Calu3 (cell line): Measurements from ENCODE around the gene PPP4R2. TPM values are rescaled to one million over a fixed set of nuclear protein-coding genes. Genes with fewer than 3 reads are reported as not detected.

Experiments used
- BruUV-seq: library from RNA; stranded (reverse); fragments of 400-500 nt; replicated peaks from 2 replicates; lab custom pipeline; 2021; lab: Mats Ljungman, UMichigan
- CTCF ChIA-PET: fragments of 300-600 bp; sonication (Branson Sonifier 250); formaldehyde crosslinking; loops from one replicate; lab custom pipeline; 2022; ENCODE audit warnings: antibody characterized with exemption; lab: Charles Lee
- DNase-seq: peaks from one replicate; pipeline ENCODE4 v3.0.0; 2022
- H3K27ac Mint-ChIP-seq: one replicate; pipeline ENCODE4 v1.8.0; 2022; ENCODE audit warnings: mixed read lengths; ENCODE audit not compliant: unreplicated experiment
- H3K27me3 Mint-ChIP-seq: one replicate; pipeline ENCODE4 v1.8.0; 2022; ENCODE audit warnings: mixed read lengths; ENCODE audit not compliant: unreplicated experiment
- H3K36me3 Mint-ChIP-seq: one replicate; pipeline ENCODE4 v1.8.0; 2022; ENCODE audit warnings: mild to moderate bottlenecking, moderate library complexity, mixed read lengths; ENCODE audit not compliant: insufficient read depth, unreplicated experiment
- H3K4me1 Mint-ChIP-seq: one replicate; pipeline ENCODE4 v1.8.0; 2022; ENCODE audit warnings: mild to moderate bottlenecking, low read depth, mixed read lengths; ENCODE audit not compliant: unreplicated experiment
- H3K4me3 Mint-ChIP-seq: one replicate; pipeline ENCODE4 v1.8.0; 2022; ENCODE audit warnings: mild to moderate bottlenecking, low read depth, moderate library complexity, mixed read lengths; ENCODE audit not compliant: unreplicated experiment
- H3K9me3 Mint-ChIP-seq: one replicate; pipeline ENCODE4 v1.8.0; 2022; ENCODE audit warnings: low read depth, mixed read lengths; ENCODE audit not compliant: unreplicated experiment
- intact Hi-C: fragments of 100-400 bp; cut with micrococcal nuclease; formaldehyde crosslinking; loops from one replicate; pipeline ENCODE4 v1.10.0; 2022; ENCODE audit not compliant: unreplicated experiment
- total RNA-seq: library from RNA; stranded (reverse); gene quantifications from 2 replicates; pipeline ENCODE4 v1.2.3, GENCODE V29; 2022
- TF ChIP-seq, protein P1 (sequence below): fragments of 200-600 bp; IDR thresholded peaks from one replicate; pipeline ENCODE4 v1.8.0; 2022; ENCODE audit warnings: antibody characterized with exemption; ENCODE audit not compliant: unreplicated experiment

Gene PPP4R2
- total RNA-seq, 1 experiment from 2014 or later, result 89.0 TPM

DNA sequence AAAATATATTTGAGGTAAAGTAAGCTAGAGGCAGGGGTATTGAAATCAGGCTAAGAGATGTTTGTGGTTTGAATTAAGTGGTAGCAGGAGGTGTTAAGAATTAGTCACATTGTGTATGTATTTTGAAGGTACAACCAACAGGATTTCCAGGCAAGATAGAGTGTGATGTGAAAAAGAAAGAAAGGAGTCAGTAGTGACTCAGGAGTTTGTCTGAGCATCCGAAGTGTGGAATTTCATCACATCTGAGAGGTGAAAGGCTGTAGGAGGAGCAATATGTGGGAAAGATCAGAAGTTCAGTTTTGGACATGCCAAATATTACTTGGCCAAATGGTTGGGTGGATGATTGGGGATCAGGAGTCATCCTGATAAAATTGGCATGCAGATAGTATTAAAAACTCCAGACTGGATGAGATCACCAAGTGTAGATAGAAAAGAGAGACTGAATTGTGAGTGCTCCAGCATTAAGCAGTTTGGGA lies 32.7 kb downstream of the PPP4R2 start:
- H3K4me1 Mint-ChIP-seq, result peaks cover 49% of the 10 kb centered on the region
- DNase-seq, result no peak
- peaks cover 3% of the 10 kb centered on the region for H3K9me3 Mint-ChIP-seq
- TF ChIP-seq, protein P1, sequence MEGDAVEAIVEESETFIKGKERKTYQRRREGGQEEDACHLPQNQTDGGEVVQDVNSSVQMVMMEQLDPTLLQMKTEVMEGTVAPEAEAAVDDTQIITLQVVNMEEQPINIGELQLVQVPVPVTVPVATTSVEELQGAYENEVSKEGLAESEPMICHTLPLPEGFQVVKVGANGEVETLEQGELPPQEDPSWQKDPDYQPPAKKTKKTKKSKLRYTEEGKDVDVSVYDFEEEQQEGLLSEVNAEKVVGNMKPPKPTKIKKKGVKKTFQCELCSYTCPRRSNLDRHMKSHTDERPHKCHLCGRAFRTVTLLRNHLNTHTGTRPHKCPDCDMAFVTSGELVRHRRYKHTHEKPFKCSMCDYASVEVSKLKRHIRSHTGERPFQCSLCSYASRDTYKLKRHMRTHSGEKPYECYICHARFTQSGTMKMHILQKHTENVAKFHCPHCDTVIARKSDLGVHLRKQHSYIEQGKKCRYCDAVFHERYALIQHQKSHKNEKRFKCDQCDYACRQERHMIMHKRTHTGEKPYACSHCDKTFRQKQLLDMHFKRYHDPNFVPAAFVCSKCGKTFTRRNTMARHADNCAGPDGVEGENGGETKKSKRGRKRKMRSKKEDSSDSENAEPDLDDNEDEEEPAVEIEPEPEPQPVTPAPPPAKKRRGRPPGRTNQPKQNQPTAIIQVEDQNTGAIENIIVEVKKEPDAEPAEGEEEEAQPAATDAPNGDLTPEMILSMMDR, result no peak
- no peaks in the 10 kb centered on the region for H3K27me3 Mint-ChIP-seq
- no TSS peak for BruUV-seq
- H3K4me3 Mint-ChIP-seq, result no peak overlapping the region
- CTCF ChIA-PET, result no interaction called here
- peaks cover 17% of the 10 kb centered on the region for H3K36me3 Mint-ChIP-seq
- peak overlapping the region; percentile 50 for H3K27ac Mint-ChIP-seq
- intact Hi-C loops, result no loop called here

DNA sequence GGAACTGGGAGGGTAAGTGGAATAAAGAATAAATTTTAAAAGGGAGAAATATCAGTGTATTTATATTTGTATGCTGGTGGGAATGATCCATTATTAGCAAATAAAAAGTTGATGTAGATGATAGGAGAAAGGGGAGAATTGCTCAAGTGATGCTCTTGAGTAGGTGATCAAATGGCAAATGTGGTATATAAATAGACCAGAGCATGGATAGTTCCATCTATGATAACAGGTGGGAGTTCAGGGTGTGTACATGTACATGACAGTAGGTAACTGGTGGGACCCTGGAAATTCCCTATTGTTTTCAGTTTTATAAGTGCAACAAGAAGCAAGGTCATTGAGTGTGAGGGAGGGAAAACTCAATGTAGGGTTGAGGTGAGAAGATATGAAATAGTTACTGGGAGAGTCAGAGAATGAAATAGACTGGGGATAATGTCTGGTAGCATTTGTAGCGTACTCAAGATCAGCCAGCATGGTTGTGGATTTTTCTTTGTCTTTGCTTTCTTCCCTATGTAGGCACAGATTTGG lies 33.5 kb downstream of the PPP4R2 start:
- DNase-seq, result no peak
- Mint-ChIP-seq H3K36me3 (peaks cover 13% of the 10 kb centered on the region), H3K27ac (peak overlapping the region; percentile 29), H3K4me3 (no peak overlapping the region), H3K4me1 (peaks cover 41% of the 10 kb centered on the region), H3K27me3 (no peaks in the 10 kb centered on the region), H3K9me3 (peaks cover 3% of the 10 kb centered on the region)
- TF ChIP-seq, protein P1, result no peak
- no TSS peak for BruUV-seq
- intact Hi-C loops, result no loop called here
- CTCF ChIA-PET, result no interaction called here

DNA sequence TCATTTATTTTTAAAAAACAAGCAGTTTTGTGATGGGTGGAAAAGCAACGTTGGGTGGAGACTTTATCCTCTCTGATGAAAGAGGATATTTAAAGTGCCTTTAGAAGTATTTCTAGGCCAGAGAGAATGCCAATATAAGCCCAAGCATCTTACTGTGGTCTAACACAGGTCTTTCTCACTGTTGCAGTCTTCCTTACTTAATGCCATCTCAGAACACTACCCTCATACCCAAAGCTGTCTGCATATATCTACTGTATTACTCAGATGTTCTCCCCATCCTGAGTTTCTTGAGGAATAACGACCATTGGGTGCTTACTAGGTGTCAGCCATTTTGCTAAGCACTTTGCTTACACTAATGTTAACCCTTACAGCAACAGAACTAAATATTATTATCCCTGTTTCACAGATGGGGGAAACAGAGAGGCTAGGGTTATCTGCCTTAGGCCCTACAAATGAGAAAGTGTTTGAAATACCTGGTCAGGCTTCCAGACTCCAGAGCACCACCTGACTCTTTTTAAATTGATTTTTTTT lies 35.0 kb downstream of the PPP4R2 start:
- CTCF ChIA-PET, result no interaction called here
- Mint-ChIP-seq H3K9me3 (peaks cover 3% of the 10 kb centered on the region), H3K27me3 (no peaks in the 10 kb centered on the region), H3K4me1 (peaks cover 34% of the 10 kb centered on the region), H3K36me3 (peaks cover 15% of the 10 kb centered on the region), H3K27ac (no peak overlapping the region), H3K4me3 (no peak overlapping the region)
- no peak for DNase-seq
- no TSS peak for BruUV-seq
- TF ChIP-seq, protein P1, result no peak
- intact Hi-C loops, result no loop called here

DNA sequence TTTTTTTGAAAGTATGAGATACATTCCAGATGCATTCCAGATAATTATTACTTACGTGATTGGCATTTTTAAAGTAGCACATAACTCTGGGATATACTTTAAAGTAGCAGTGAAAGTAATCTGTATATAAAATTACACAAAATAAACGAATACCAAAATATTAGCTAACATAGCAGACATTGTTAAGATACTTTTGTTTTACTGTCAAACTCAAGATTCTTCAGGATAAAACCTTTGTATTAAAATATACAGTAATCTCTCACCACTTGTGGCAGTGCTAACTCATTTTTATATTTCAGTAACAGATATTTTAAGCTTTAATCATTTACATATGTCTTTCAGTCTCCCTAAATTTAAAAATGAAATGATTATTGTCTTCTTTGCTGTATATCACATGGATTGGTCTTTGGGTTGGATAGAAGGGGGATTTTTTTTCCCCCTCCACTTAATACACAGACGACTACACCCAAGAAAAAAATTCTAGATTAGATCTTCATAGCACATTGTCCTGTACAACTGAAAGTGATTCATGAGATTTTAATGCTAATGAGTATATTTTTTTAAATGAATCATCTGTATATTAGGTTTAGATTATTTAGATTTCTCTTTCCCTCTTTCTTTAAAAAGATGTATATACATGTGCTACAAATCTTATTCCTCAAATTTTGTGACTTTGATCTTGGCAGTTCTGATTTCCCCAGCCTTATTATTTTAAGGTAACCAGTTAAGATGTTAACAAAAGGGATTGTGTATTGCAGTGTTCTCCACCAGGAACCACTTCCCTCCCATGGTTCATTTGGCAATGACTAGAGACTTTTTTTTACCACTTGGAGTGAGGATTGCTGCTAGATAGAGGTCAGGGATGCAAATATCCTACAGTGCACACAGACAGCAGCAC lies 40.3 kb downstream of the PPP4R2 start:
- Mint-ChIP-seq H3K4me1 (peaks cover 43% of the 10 kb centered on the region), H3K27ac (peak overlapping the region; percentile 56), H3K4me3 (no peak overlapping the region), H3K27me3 (no peaks in the 10 kb centered on the region), H3K9me3 (no peaks in the 10 kb centered on the region), H3K36me3 (peaks cover 15% of the 10 kb centered on the region)
- CTCF ChIA-PET, result no interaction called here
- DNase-seq, result no peak
- TF ChIP-seq, protein P1, result no peak
- no TSS peak for BruUV-seq
- intact Hi-C loops, result loop anchor here (2.0 kb wide), 1 partner anchor 14 kb away; no protein-coding TSS in a partner anchor
